H1 (cell line): ENCODE results near the gene ENPP3. TPM values are rescaled to one million over a fixed set of nuclear protein-coding genes. Genes with fewer than 3 reads are reported as not detected.

Experiments used
- CTCF ChIA-PET: fragments of 300-600 bp; sonication (Branson Sonifier 250); formaldehyde crosslinking; loops from one replicate; lab custom pipeline; 2021; ENCODE audit not compliant: partially characterized antibody; lab: Charles Lee
- POLR2A ChIA-PET: fragments of 300-600 bp; sonication (Branson Sonifier 250); formaldehyde crosslinking; loops from one replicate; lab custom pipeline; 2021; ENCODE audit warnings: inconsistent platforms; ENCODE audit not compliant: partially characterized antibody; lab: Charles Lee
- DNase-seq, 2 experiments: peaks; one replicate each; pipeline versions ENCODE4 v3.0.0 to v3.0.0-alpha.2; 2010 to 2022; ENCODE audit warnings: low spot score in 2 of 2, low read depth in 1 of 2, mixed read lengths in 1 of 2
- FAIRE-seq: peaks from 2 replicates; lab custom pipeline; 2011; peaks lifted over from hg19 to GRCh38; lab: Jason Lieb, UNC
- H2AFZ ChIP-seq: 2 replicates; pipeline ENCODE4 v1.8.1; 2012; ENCODE audit warnings: low read length, inconsistent platforms
- H2AK5ac ChIP-seq: 2 replicates; pipeline ENCODE4 v1.6.1; 2013; ENCODE audit warnings: low read depth, low read length
- H2BK120ac ChIP-seq: replicated peaks from 2 replicates; pipeline ENCODE3; 2013; ENCODE audit warnings: low read depth, low read length, inconsistent platforms
- H2BK12ac ChIP-seq: 2 replicates; pipeline ENCODE4 v1.6.1; 2013; ENCODE audit warnings: low read depth, low read length
- H2BK15ac ChIP-seq: 2 replicates; pipeline ENCODE4 v1.6.1; 2013; ENCODE audit warnings: low read length
- H2BK20ac ChIP-seq: 2 replicates; pipeline ENCODE4 v1.6.1; 2013; ENCODE audit warnings: low read length
- H2BK5ac ChIP-seq: 2 replicates; pipeline ENCODE4 v1.6.1; 2013; ENCODE audit warnings: low read depth, low read length
- H3K14ac ChIP-seq: 2 replicates; pipeline ENCODE4 v1.6.1; 2013; ENCODE audit warnings: inconsistent platforms; ENCODE audit not compliant: insufficient read length
- H3K18ac ChIP-seq: 2 replicates; pipeline ENCODE4 v1.6.1; 2013; ENCODE audit warnings: low read length; ENCODE audit errors: extremely low read depth
- H3K23ac ChIP-seq: 2 replicates; pipeline ENCODE4 v1.6.1; 2013; ENCODE audit warnings: inconsistent platforms; ENCODE audit not compliant: insufficient read length
- H3K23me2 ChIP-seq: 2 replicates; pipeline ENCODE4 v1.6.1; 2013; ENCODE audit warnings: low read depth, low read length
- H3K27ac ChIP-seq: 2 replicates; pipeline ENCODE4 v1.6.1; 2011; ENCODE audit warnings: low read depth, low read length, inconsistent platforms
- H3K27me3 ChIP-seq, 4 experiments: replicated peaks in 1 of 4; 1 replicate in 1 of 4; 2 replicates in 3 of 4; pipeline versions ENCODE4 v1.6.1 to v1.8.1; 2011 to 2013; ENCODE audit warnings: low read length in 3 of 4, mild to moderate bottlenecking in 3 of 4, inconsistent platforms in 2 of 4, mixed read lengths in 2 of 4, moderate library complexity in 1 of 4; ENCODE audit not compliant: control insufficient read depth in 3 of 4, insufficient read depth in 3 of 4; ENCODE audit errors: extremely low read depth in 1 of 4
- H3K36me3 ChIP-seq, 4 experiments: 2 replicates each; pipeline versions ENCODE4 v1.6.1 to v1.8.1; 2011 to 2013; ENCODE audit warnings: mild to moderate bottlenecking in 4 of 4, low read length in 3 of 4, moderate library complexity in 2 of 4, control low read depth in 1 of 4, inconsistent platforms in 1 of 4; ENCODE audit not compliant: insufficient read depth in 4 of 4, control insufficient read depth in 2 of 4
- H3K4ac ChIP-seq: replicated peaks from 2 replicates; pipeline ENCODE3; 2013; ENCODE audit warnings: low read length, low read depth, mixed read lengths, inconsistent platforms; ENCODE audit not compliant: insufficient read length
- H3K4me1 ChIP-seq, 4 experiments: replicated peaks in 1 of 4; 1 replicate in 1 of 4; 2 replicates in 3 of 4; pipeline versions ENCODE4 v1.6.1 to v1.8.1; 2011 to 2013; ENCODE audit warnings: low read length in 3 of 4, inconsistent platforms in 2 of 4, mixed read lengths in 1 of 4; ENCODE audit not compliant: insufficient read depth in 4 of 4, control insufficient read depth in 3 of 4
- H3K4me2 ChIP-seq, 2 experiments: 2 replicates each; pipeline versions ENCODE4 v1.6.1 to v1.8.1; 2011 to 2013; ENCODE audit warnings: low read depth in 2 of 2, low read length in 2 of 2, control low read depth in 1 of 2, inconsistent platforms in 1 of 2, mild to moderate bottlenecking in 1 of 2; ENCODE audit not compliant: insufficient read depth in 1 of 2
- H3K4me3 ChIP-seq, 4 experiments: fragments of 200-600, 300-600 bp in 1 of 4; sonication (generic), shearing (Covaris generic), sonication (Bioruptor Twin) in 1 of 4; 2 replicates each; pipeline versions ENCODE4 v1.5.1 to v1.8.1; 2011 to 2016; ENCODE audit warnings: low read length in 4 of 4, low read depth in 3 of 4, control low read depth in 2 of 4, inconsistent platforms in 2 of 4, mild to moderate bottlenecking in 2 of 4, mixed read lengths in 1 of 4, moderate library complexity in 1 of 4; ENCODE audit not compliant: insufficient read depth in 2 of 4; ENCODE audit errors: extremely low read depth in 1 of 4
- H3K56ac ChIP-seq: replicated peaks from 2 replicates; pipeline ENCODE3; 2013; ENCODE audit warnings: low read depth, mild to moderate bottlenecking, mixed read lengths, low read length, inconsistent platforms; ENCODE audit not compliant: insufficient read length
- H3K79me1 ChIP-seq: 2 replicates; pipeline ENCODE4 v1.6.1; 2013; ENCODE audit warnings: low read depth, low read length, control low read depth
- H3K79me2 ChIP-seq, 2 experiments: 2 replicates each; pipeline versions ENCODE4 v1.6.1 to v1.8.1; 2012 to 2013; ENCODE audit warnings: low read length in 2 of 2, mild to moderate bottlenecking in 2 of 2, inconsistent platforms in 1 of 2; ENCODE audit not compliant: insufficient read depth in 2 of 2, control insufficient read depth in 1 of 2
- H3K9ac ChIP-seq, 4 experiments: replicated peaks in 1 of 4; 1 replicate in 1 of 4; 2 replicates in 3 of 4; pipeline versions ENCODE4 v1.6.1 to v1.8.1; 2011 to 2013; ENCODE audit warnings: low read depth in 3 of 4, low read length in 3 of 4, control low read depth in 2 of 4, mild to moderate bottlenecking in 2 of 4, moderate library complexity in 2 of 4, inconsistent platforms in 1 of 4; ENCODE audit errors: extremely low read depth in 1 of 4
- H3K9me3 ChIP-seq, 2 experiments: 2 replicates each; pipeline versions ENCODE4 v1.6.1 to v1.8.1; 2012 to 2013; ENCODE audit warnings: mild to moderate bottlenecking in 2 of 2, moderate library complexity in 2 of 2, control low read depth in 1 of 2, inconsistent platforms in 1 of 2, low read depth in 1 of 2, low read length in 1 of 2, mixed read lengths in 1 of 2; ENCODE audit not compliant: insufficient read depth in 2 of 2
- H4K20me1 ChIP-seq, 2 experiments: replicated peaks in 1 of 2; 2 replicates each; pipeline versions ENCODE3 to v1.8.1; 2011 to 2013; ENCODE audit warnings: inconsistent platforms in 2 of 2, low read length in 2 of 2, mild to moderate bottlenecking in 1 of 2; ENCODE audit not compliant: insufficient read depth in 2 of 2, control insufficient read depth in 1 of 2
- H4K5ac ChIP-seq: 2 replicates; pipeline ENCODE4 v1.6.1; 2013; ENCODE audit warnings: low read length, low read depth, mixed read lengths, inconsistent platforms; ENCODE audit not compliant: insufficient read length
- H4K8ac ChIP-seq: 2 replicates; pipeline ENCODE4 v1.8.0; 2013; ENCODE audit warnings: mild to moderate bottlenecking, moderate library complexity, low read length, inconsistent platforms; ENCODE audit not compliant: insufficient read depth; ENCODE audit errors: extremely low read depth
- H4K91ac ChIP-seq: replicated peaks from 2 replicates; pipeline ENCODE3; 2013; ENCODE audit warnings: low read length, mixed read lengths, inconsistent platforms; ENCODE audit not compliant: insufficient read length
- BACH1 ChIP-seq: IDR thresholded peaks from 2 replicates; pipeline ENCODE4 v1.6.1; 2012; ENCODE audit warnings: low read length, improper control_type of control experiment
- BRCA1 ChIP-seq: IDR thresholded peaks from 2 replicates; pipeline ENCODE4 v1.6.1; 2012; ENCODE audit warnings: low read depth, low read length, improper control_type of control experiment
- CTCF ChIP-seq, 3 experiments: IDR thresholded peaks; 1 replicate in 2 of 3; 2 replicates in 1 of 3; pipeline versions ENCODE4 v1.5.1 to v1.6.1; 2011; ENCODE audit warnings: low read length in 3 of 3, mild to moderate bottlenecking in 3 of 3, inconsistent platforms in 2 of 3, low read depth in 1 of 3, moderate library complexity in 1 of 3; ENCODE audit not compliant: insufficient read depth in 1 of 3; ENCODE audit errors: control extremely low read depth in 1 of 3
- KDM1A ChIP-seq: fragments of 200-600, 300-600 bp; sonication (generic); IDR thresholded peaks from 2 replicates; pipeline ENCODE4 v1.7.1; 2016; ENCODE audit warnings: mild to moderate bottlenecking, low read length, borderline replicate concordance
- KDM4A ChIP-seq: IDR thresholded peaks from one replicate; pipeline ENCODE4 v1.7.1; 2012; ENCODE audit warnings: low read depth, mild to moderate bottlenecking, moderate library complexity, low read length, inconsistent platforms; ENCODE audit not compliant: severe bottlenecking
- RAD21 ChIP-seq, 2 experiments: IDR thresholded peaks in 1 of 2; conservative IDR thresholded peaks in 1 of 2; 2 replicates each; pipeline ENCODE4 v1.6.1; 2011; ENCODE audit warnings: low read depth in 2 of 2, low read length in 2 of 2, improper control_type of control experiment in 1 of 2, inconsistent platforms in 1 of 2, mild to moderate bottlenecking in 1 of 2, moderate library complexity in 1 of 2
- RBBP5 ChIP-seq: IDR thresholded peaks from 2 replicates; pipeline ENCODE4 v1.7.1; 2012; ENCODE audit warnings: low read depth, mild to moderate bottlenecking, inconsistent platforms, low read length, moderate library complexity, borderline replicate concordance
- SP2 ChIP-seq: IDR thresholded peaks from 2 replicates; pipeline ENCODE4 v1.6.1; 2012; ENCODE audit warnings: mild to moderate bottlenecking, low read length, inconsistent platforms
- TEAD4 ChIP-seq: IDR thresholded peaks from 2 replicates; pipeline ENCODE4 v1.6.1; 2012; ENCODE audit warnings: low read depth, low read length, inconsistent platforms, mixed read lengths
- WGBS, 2 experiments: shearing (Covaris generic) in 1 of 2; methylation state at CpG; one replicate each; pipeline versions ENCODE4 v1.1.6 to v1.1.7; 2013 to 2015; ENCODE audit warnings: low lambda C conversion rate in 2 of 2, mixed read lengths in 2 of 2, inconsistent platforms in 1 of 2, low coverage in 1 of 2, missing lambda C conversion rate in 1 of 2; ENCODE audit not compliant: insufficient replicate concordance in 2 of 2, insufficient coverage in 1 of 2, insufficient read length in 1 of 2; ENCODE audit errors: extremely low coverage in 1 of 2, missing lambda C conversion rate in 1 of 2; 5-methylcytosine and 5-hydroxymethylcytosine counted together
- polyA plus RNA-seq, 7 experiments: library from polyadenylated mRNA; depleted of rRNA in 3 of 7; stranded (reverse) in 5 of 7; unstranded in 2 of 7; fragments of >200 nt in 5 of 7; fragments of 200-250 nt in 2 of 7; gene quantifications; 1 replicate in 5 of 7; 2 replicates in 1 of 7; 4 replicates in 1 of 7; pipeline versions ENCODE4 v1.2.1 to v1.2.3, GENCODE V29; 2011 to 2013; ENCODE audit warnings: missing spikeins in 2 of 7, mixed read lengths in 2 of 7
- total RNA-seq: library from RNA; stranded (reverse); fragmentation: NEBNext Ultra II Directional; extraction: Animal tissue kit (Norgen Biotek cat#: 25700); gene quantifications from 2 replicates; pipeline ENCODE4 v1.2.1, GENCODE V29; 2021

ENPP3 gene
- total and polyA plus RNA-seq, 2 of the 8 experiments (the other 6 are each of a cell fraction or from before 2014, with no cell fraction given), result 0.11 TPM; not detected in 1

GRCh38 chr6:131782764-131783163, 145.7 kb downstream of the ENPP3 start:
- no peak overlapping the region for H4K91ac ChIP-seq
- H2BK120ac ChIP-seq, result no peak overlapping the region
- H3K36me3 ChIP-seq, result no peaks in the 10 kb centered on the region
- H3K23ac ChIP-seq, result no peak overlapping the region
- 95% methylated on average over 1 of the region's 1 CpG; no CpG with 5 or more reads in 1 of the 2 experiments for WGBS, 2 experiments
- DNase-seq, result no peak
- H3K9ac ChIP-seq, result no peak overlapping the region
- H3K27me3 ChIP-seq, result 0 out of 7 replicates have a peak, but pooled peaks cover 0 to 3% (median 0%) of the 10 kb centered on the region in 4 experiments
- no peak for TF ChIP-seq RBBP5
- TF ChIP-seq SP2, result no peak
- no peak for TF ChIP-seq KDM4A
- no peak for TF ChIP-seq TEAD4
- TF ChIP-seq RAD21 (IDR thresholded peaks at IDR 0.05 in 1 of 2, conservative IDR thresholded peaks at IDR 0.05 in 1 of 2; ENCODE audit: low read depth in 2 of 2, low read length in 2 of 2), result peak; percentile 60 to 65
- TF ChIP-seq BRCA1, result no peak
- no peak for TF ChIP-seq KDM1A
- TF ChIP-seq BACH1, result no peak
- peak in 2 of 3 experiments; percentile 27 to 31; a peak in 2 of 4 replicates for TF ChIP-seq CTCF (IDR thresholded peaks at IDR 0.05; ENCODE audit: control extremely low read depth in 1 of 3, insufficient read depth in 1 of 3, low read depth in 1 of 3, low read length in 3 of 3)
- H3K18ac ChIP-seq, result no peak overlapping the region
- H3K4me2 ChIP-seq, result no peak overlapping the region
- FAIRE-seq, result no peak
- no peak overlapping the region for H2BK20ac ChIP-seq
- ChIA-PET CTCF (interaction anchor here (0.8 to 3.7 kb wide), 9 partner anchors 10 to 132 kb away, joined by 3 to 18 read pairs (median 4); partner anchors contain the start of gene ENPP1), POLR2A (interaction anchor here (1.5 kb wide), 1 partner anchor 132 kb away, joined by 3 read pairs; no protein-coding TSS in a partner anchor)
- 0 out of 2 replicates have a peak overlapping the region, but pooled peaks have one; percentile 45 for H2AFZ ChIP-seq
- no peak overlapping the region for H3K4me3 ChIP-seq
- H3K79me1 ChIP-seq, result no peaks in the 10 kb centered on the region
- H4K8ac ChIP-seq, result no peak overlapping the region
- peaks cover 0 to 3% (median 0%) of the 10 kb centered on the region in 4 experiments; a peak in 1 of 7 replicates for H3K4me1 ChIP-seq
- H2BK15ac ChIP-seq, result no peak overlapping the region
- no peaks in the 10 kb centered on the region for H4K20me1 ChIP-seq
- H2AK5ac ChIP-seq, result no peak overlapping the region
- H3K23me2 ChIP-seq, result no peaks in the 10 kb centered on the region
- no peak overlapping the region for H3K4ac ChIP-seq
- H3K27ac ChIP-seq, result no peak overlapping the region
- H3K9me3 ChIP-seq, result no peaks in the 10 kb centered on the region
- H2BK5ac ChIP-seq, result no peak overlapping the region
- no peak overlapping the region for H3K14ac ChIP-seq
- H4K5ac ChIP-seq, result no peak overlapping the region
- no peaks in the 10 kb centered on the region for H3K79me2 ChIP-seq
- no peak overlapping the region for H3K56ac ChIP-seq
- no peak overlapping the region; the same call in 1 of the 2 replicates for H2BK12ac ChIP-seq
